ENCODE results near the gene DCUN1D4. TPM values are rescaled to one million over a fixed set of nuclear protein-coding genes. Genes with fewer than 3 reads are reported as not detected.

DCUN1D4 gene
- total RNA-seq, 1 donor = 62.6 TPM

- H3K4me3 ChIP-seq (ENCODE audit: low read depth, low read length) = no peak overlapping the region
- no peak for DNase-seq (ENCODE audit: low read depth)
- TF ChIP-seq CTCF (IDR thresholded peaks at IDR 0.05; ENCODE audit: insufficient read depth, low read length) = no peak
Measured at GRCh38 chr4:51870441-51871188, 27.7 kb downstream of the DCUN1D4 start.

GRCh38 chr4:51872283-51872997, 29.5 kb downstream of the DCUN1D4 start:
- no peak overlapping the region for H3K4me3 ChIP-seq (ENCODE audit: low read depth, low read length)
- TF ChIP-seq CTCF (IDR thresholded peaks at IDR 0.05; ENCODE audit: insufficient read depth, low read length) = no peak
- DNase-seq (ENCODE audit: low read depth) = no peak

- DNase-seq (ENCODE audit: low read depth) = no peak
- TF ChIP-seq CTCF (IDR thresholded peaks at IDR 0.05; ENCODE audit: insufficient read depth, low read length) = no peak
- H3K4me3 ChIP-seq (ENCODE audit: low read depth, low read length) = no peak overlapping the region
Measured at GRCh38 chr4:51874551-51874950, 31.6 kb downstream of the DCUN1D4 start.

- no peak for TF ChIP-seq CTCF (IDR thresholded peaks at IDR 0.05; ENCODE audit: insufficient read depth, low read length)
- no peak for DNase-seq (ENCODE audit: low read depth)
Measured at GRCh38 chr4:51878431-51878830, 35.5 kb downstream of the DCUN1D4 start.

GRCh38 chr4:51880016-51880915, 37.3 kb downstream of the DCUN1D4 start:
- no peak for TF ChIP-seq CTCF (IDR thresholded peaks at IDR 0.05; ENCODE audit: insufficient read depth, low read length)
- no peak overlapping the region for H3K4me3 ChIP-seq (ENCODE audit: low read depth, low read length)
- DNase-seq (ENCODE audit: low read depth) = no peak

More at GRCh38 chr4:51878431-51878830, 35.5 kb downstream of the DCUN1D4 start:
- H3K4me3 ChIP-seq (ENCODE audit: low read depth, low read length) = no peak overlapping the region

- DNase-seq (ENCODE audit: low read depth) = no peak
- no peak for TF ChIP-seq CTCF (IDR thresholded peaks at IDR 0.05; ENCODE audit: insufficient read depth, low read length)
- no peak overlapping the region for H3K4me3 ChIP-seq (ENCODE audit: low read depth, low read length)
Measured at GRCh38 chr4:51884055-51884454, 41.1 kb downstream of the DCUN1D4 start.
